ACHN (cell line): ENCODE measurements around the gene PPP1R37.
A peak's percentile ranks its signal among the peaks of the same experiment; 100 is the strongest.

Experiments
- DNase-seq: peaks from one replicate; pipeline ENCODE4 v3.0.0-alpha.2; 2015
- in situ Hi-C: cut with HindIII; loops from 2 replicates; pipeline ENCODE4 v1.10.0; 2017; ENCODE audit warnings: low sequenced_read_pairs, low pct_ligation_motif_present, low pct_unique_long_range_greater_than_20kb

Gene PPP1R37

DNA sequence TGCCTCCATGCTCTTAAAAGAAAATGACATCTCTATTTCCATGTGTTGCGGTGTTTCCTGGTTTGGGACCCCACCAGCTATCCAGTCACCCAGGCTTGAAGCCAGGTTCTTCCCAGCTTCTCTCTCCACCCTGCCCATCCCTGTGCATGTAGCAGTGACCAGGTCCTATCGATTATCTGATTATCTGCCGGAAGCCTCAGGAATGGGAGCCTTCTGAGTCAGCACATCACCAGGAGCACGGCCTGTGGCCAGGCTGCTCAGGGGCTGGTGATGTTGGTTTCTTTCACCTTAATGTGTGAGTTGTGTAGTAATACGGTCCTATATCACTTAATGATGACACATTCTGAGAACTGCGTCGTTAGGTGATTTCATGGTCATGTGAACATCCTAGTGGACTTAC lies 33.7 kb downstream of the PPP1R37 start:
- no peak for DNase-seq
- in situ Hi-C loops: no loop called here

GRCh38 chr19:45128146-45128545 lies 35.2 kb downstream of the PPP1R37 start:
- in situ Hi-C loops: no loop called here

DNA sequence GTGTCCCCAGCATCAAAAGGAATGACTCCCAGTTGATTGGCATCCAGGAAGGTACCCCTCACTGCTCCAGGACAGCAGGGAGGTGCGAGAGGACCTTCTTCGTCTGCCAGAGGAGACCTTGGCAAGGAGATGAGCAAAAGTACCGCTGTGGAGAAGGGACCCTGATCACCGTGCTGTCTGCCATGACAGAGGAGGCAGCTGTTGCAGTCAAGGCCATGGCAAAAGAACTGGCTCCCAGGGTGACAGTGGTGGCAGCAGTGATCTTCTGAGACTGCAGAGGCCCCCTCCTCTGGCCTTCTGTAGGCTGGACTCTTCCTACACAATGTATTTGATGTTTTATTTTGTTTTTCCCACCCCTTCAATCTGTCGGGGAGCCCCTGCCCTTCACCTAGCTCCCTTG lies 35.8 kb downstream of the PPP1R37 start:
- in situ Hi-C loops: no loop called here

More at GRCh38 chr19:45128146-45128545, 35.2 kb downstream of the PPP1R37 start:
- DNase-seq: no peak

GRCh38 chr19:45130236-45130635 lies 37.3 kb downstream of the PPP1R37 start:
- no peak for DNase-seq
- in situ Hi-C loops: no loop called here

More for the DNA sequence above, 35.8 kb downstream of the PPP1R37 start:
- no peak for DNase-seq

- in situ Hi-C loops: no loop called here
- peak; percentile 21 for DNase-seq
Observed at GRCh38 chr19:45130888-45131615, 38.1 kb downstream of the PPP1R37 start.

- no peak for DNase-seq
- in situ Hi-C loops: no loop called here
Observed at GRCh38 chr19:45133661-45134060, 40.7 kb downstream of the PPP1R37 start.

GRCh38 chr19:45135176-45135885 lies 42.4 kb downstream of the PPP1R37 start:
- in situ Hi-C loops: no loop called here
- DNase-seq: no peak

DNA sequence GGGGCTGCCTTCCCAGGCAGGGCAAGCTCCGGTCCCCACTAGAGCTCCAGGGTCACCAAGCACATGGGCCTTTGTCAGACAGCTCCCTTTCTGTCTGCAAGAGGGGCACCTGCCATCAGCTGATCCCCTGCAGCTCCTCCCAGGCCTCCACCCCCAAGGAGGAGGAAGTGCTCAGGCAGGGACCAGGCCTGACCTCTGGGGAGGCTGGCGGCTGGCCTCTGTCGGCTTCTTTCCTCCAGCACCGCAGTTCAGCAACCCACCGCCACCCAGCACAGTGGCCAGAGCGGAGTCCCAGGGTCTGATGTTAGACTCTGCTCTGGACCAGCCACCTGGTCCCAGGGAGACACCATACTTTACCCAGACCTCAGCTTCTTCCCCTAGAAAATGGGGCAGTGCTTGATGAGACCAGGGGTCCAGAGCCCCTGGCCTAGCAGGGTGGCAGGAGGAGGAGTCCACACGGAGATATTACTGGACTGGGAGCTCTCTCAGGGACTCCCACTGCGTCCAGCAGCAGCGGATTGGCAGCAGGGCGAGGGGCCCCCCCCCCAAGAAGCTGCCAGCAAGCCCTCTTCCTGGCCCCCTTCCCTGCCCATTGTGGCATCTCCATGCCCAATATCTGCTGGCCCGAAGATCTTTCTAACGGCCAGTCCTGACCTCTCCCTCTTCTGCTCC lies 43.7 kb downstream of the PPP1R37 start:
- in situ Hi-C loops: no loop called here
- no peak for DNase-seq

GRCh38 chr19:45137179-45137761 lies 44.3 kb downstream of the PPP1R37 start:
- DNase-seq: no peak
- in situ Hi-C loops: no loop called here

GRCh38 chr19:45138303-45138751 lies 45.3 kb downstream of the PPP1R37 start:
- DNase-seq: no peak
- in situ Hi-C loops: no loop called here

GRCh38 chr19:45139286-45140143 lies 46.5 kb downstream of the PPP1R37 start:
- DNase-seq: no peak
- in situ Hi-C loops: no loop called here

DNA sequence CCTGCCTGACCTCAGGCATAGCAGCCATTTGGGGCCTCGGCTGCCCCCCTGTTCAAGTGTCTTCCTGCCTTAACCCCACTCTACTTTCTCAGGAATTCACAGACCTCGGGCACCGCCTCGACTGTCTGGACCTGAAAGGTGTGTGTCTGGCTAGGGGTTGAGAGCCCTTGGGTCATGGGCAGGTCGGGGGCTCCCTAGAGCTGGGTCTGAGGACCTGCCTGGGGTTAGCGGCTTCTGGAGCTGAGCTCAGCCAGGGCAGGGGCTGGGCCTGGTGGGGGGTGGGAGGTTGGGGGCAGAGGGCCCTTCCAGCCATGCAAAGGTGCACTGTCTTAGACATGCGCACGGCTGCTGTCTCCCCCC lies 47.1 kb downstream of the PPP1R37 start:
- DNase-seq: no peak
- in situ Hi-C loops: no loop called here

- in situ Hi-C loops: no loop called here
- DNase-seq: no peak
Observed at GRCh38 chr19:45140533-45140932, 47.6 kb downstream of the PPP1R37 start.

DNA sequence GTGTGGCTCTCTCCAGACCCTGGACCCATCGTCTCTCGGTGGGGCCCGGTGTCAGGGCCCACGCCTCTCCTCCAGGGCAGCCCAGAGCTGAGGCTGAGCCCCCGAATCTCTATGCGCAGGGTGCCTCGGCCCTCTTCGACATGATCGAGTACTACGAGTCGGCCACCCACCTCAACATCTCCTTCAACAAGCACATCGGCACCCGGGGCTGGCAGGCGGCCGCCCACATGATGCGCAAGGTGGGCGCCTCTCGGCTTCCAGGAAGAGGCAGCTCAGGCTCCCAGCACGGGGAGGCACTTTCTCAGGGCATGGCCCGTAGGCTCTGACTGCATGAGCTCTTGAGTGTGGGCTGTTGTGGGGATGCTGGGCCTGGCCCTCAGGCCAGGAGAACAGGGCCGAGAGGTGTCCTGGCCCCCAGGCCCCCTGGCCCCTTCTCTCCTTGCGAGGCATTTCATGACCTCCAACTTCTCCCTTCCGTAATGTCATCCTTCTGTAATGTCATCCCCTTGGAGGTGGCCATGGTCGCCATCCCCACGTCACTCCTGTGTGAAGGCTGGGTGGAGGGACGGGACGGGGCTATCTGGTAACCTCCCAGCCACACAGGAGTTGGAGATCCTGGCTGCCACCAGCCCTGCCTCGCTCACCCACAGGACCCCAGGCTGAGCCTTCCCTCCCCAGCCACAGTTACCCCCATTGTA lies 48.4 kb downstream of the PPP1R37 start:
- in situ Hi-C loops: no loop called here

GRCh38 chr19:45142016-45142725 lies 49.2 kb downstream of the PPP1R37 start:
- in situ Hi-C loops: no loop called here
- no peak for DNase-seq

More for the DNA sequence above, 48.4 kb downstream of the PPP1R37 start:
- no peak for DNase-seq

- DNase-seq: no peak
- in situ Hi-C loops: no loop called here
Observed at GRCh38 chr19:45142726-45143110, 49.7 kb downstream of the PPP1R37 start.
